Stimulated activated CD8-positive, alpha-beta memory T cell treated with anti-CD3 and anti-CD28 coated beads, Interleukin-12 subunit alpha, Interleukin-12 subunit beta, amount 100 ng/mL, for 1 hour (primary cell): ENCODE data around the gene DRICH1.
"Not testable (repeated sequence)": the region's sequence is repeated elsewhere in the genome, so short reads cannot be mapped to it uniquely, and the experiment has no call there.

Experiments
- DNase-seq: peaks from one replicate; pipeline ENCODE4 v3.0.0-alpha.2; 2020; ENCODE audit warnings: low read depth

DRICH1 gene

GRCh38 chr22:23569291-23569690 is 62.8 kb downstream of the DRICH1 start:
- DNase-seq, result no peak

- no peak for DNase-seq
Measured at GRCh38 chr22:23566705-23567475, 65.2 kb downstream of the DRICH1 start.

- DNase-seq, result no peak
Measured at GRCh38 chr22:23565915-23566704, 66.0 kb downstream of the DRICH1 start.

- DNase-seq, result no peak
Measured at GRCh38 chr22:23565305-23565914, 66.7 kb downstream of the DRICH1 start.

- DNase-seq, result no peak
Measured at GRCh38 chr22:23564276-23564675, 67.8 kb downstream of the DRICH1 start.

GRCh38 chr22:23563111-23563510 is 69.0 kb downstream of the DRICH1 start:
- DNase-seq, result no peak

GRCh38 chr22:23562186-23562585 is 69.9 kb downstream of the DRICH1 start:
- DNase-seq, result no peak

- not testable (repeated sequence) for DNase-seq
Measured at GRCh38 chr22:23561025-23561510, 71.1 kb downstream of the DRICH1 start.

- DNase-seq, result not testable (repeated sequence)
Measured at GRCh38 chr22:23560215-23560614, 71.9 kb downstream of the DRICH1 start.
